Brain microvascular endothelial cell (primary cell): Measurements from ENCODE around the gene FBXW12.

Experiments
- DNase-seq: peaks from one replicate; pipeline ENCODE4 v3.0.0-alpha.2; 2020
- H3K27ac ChIP-seq: fragments of 250-450 bp; sonication (Bioruptor Pico); 2 replicates; pipeline ENCODE4 v1.5.1; 2020; ENCODE audit warnings: mild to moderate bottlenecking, moderate library complexity
- H3K27me3 ChIP-seq: fragments of 250-450 bp; sonication (Bioruptor Pico); replicated peaks from 2 replicates; pipeline ENCODE4 v1.5.1; 2020; ENCODE audit warnings: mild to moderate bottlenecking
- H3K36me3 ChIP-seq: fragments of 250-450 bp; sonication (Bioruptor Pico); replicated peaks from 2 replicates; pipeline ENCODE4 v1.5.1; 2020; ENCODE audit warnings: mild to moderate bottlenecking
- H3K4me3 ChIP-seq: 2 replicates; pipeline ENCODE4 v1.5.1; 2011; ENCODE audit warnings: low read depth, mild to moderate bottlenecking, control low read depth, low read length, moderate library complexity
- in situ Hi-C: cut with HindIII; loops from 2 replicates; pipeline ENCODE4 v1.10.0; 2017; ENCODE audit warnings: low sequenced_read_pairs, low pct_ligation_motif_present
- TF ChIP-seq, protein P1 (sequence below): IDR thresholded peaks from 2 replicates; pipeline ENCODE4 v1.5.1; 2011; ENCODE audit warnings: low read depth, mild to moderate bottlenecking, moderate library complexity, low read length, control low read depth, inconsistent platforms; ENCODE audit errors: missing control alignments

The FBXW12 gene

DNA sequence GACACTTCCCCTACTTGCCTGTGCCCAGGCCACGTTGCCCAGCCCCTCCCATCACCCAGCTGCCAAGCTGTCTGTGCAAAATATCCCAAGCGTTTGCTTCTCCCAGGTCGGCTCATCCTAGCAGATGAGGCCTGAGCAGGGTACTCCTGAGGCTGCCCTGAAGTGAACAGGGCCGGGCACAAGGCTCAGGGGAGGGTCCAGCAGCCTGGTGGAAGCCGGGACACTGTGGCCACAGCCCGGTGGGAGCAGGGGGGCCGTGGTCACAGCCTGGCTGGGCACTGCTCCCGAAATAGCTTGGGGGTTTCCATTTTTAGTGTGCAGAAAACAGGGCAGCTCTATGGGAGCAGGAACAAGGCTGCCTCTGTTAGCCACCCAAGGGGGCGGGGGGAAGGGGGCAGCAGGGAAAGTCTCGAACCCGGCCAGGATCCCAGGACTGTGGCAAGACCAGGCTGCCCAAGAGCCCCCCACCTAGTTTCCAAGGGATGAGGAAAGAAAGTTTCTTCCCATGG, 54.4 kb downstream of the FBXW12 start:
- no peak overlapping the region for H3K4me3 ChIP-seq

DNA sequence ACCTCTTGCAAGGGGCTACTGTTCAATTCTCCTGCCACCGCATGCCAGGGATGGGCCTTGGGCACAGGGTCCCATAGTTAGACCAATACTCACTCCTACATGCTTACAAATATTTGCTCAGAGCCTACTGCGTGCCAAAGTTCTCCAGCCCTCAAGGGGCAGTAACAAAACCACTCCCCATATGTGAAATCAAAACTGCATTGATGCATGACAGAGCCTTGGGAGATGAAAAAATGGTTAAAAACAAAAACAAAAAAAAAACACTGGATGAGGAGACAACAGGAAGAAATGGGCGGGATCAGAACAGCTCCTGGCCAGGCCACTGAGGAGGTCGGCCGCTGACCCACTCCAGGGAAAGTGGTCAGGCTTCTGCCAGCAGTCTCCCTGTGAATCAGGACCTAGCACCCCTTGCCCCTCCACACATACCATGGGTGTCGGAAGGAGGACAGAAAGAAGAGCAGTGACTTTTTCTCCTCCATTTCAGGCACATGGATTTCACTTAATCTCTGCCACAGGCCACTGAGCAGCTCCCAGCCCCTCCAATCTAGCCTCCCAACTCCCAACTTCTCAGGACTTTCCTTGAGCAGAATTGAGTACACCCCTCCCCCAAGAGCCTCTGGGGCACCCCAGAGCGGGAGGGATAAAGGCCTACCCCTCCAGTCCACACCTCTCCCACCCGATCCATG, 55.1 kb downstream of the FBXW12 start:
- no peak overlapping the region for H3K27ac ChIP-seq
- in situ Hi-C loops, result loop anchor here (25.0 kb wide), 1 partner anchor 165 kb away; no protein-coding TSS in a partner anchor

More for the DNA sequence above, 54.4 kb downstream of the FBXW12 start:
- no peaks in the 10 kb centered on the region for H3K27me3 ChIP-seq
- no peak for DNase-seq
- in situ Hi-C loops, result loop anchor here (25.0 kb wide), 1 partner anchor 164 kb away; no protein-coding TSS in a partner anchor
- peaks cover 2% of the 10 kb centered on the region for H3K36me3 ChIP-seq
- no peak overlapping the region for H3K27ac ChIP-seq
- TF ChIP-seq, protein P1, sequence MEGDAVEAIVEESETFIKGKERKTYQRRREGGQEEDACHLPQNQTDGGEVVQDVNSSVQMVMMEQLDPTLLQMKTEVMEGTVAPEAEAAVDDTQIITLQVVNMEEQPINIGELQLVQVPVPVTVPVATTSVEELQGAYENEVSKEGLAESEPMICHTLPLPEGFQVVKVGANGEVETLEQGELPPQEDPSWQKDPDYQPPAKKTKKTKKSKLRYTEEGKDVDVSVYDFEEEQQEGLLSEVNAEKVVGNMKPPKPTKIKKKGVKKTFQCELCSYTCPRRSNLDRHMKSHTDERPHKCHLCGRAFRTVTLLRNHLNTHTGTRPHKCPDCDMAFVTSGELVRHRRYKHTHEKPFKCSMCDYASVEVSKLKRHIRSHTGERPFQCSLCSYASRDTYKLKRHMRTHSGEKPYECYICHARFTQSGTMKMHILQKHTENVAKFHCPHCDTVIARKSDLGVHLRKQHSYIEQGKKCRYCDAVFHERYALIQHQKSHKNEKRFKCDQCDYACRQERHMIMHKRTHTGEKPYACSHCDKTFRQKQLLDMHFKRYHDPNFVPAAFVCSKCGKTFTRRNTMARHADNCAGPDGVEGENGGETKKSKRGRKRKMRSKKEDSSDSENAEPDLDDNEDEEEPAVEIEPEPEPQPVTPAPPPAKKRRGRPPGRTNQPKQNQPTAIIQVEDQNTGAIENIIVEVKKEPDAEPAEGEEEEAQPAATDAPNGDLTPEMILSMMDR, result no peak

GRCh38 chr3:48427630-48427962, 55.6 kb downstream of the FBXW12 start:
- Histone ChIP-seq H3K4me3 (no peak overlapping the region), H3K27ac (no peak overlapping the region)
- in situ Hi-C loops, result loop anchor here (25.0 kb wide), 1 partner anchor 165 kb away; no protein-coding TSS in a partner anchor

More for the DNA sequence above, 55.1 kb downstream of the FBXW12 start:
- TF ChIP-seq, protein P1, result no peak
- Histone ChIP-seq H3K4me3 (peak overlapping the region; percentile 5), H3K27me3 (no peaks in the 10 kb centered on the region), H3K36me3 (peaks cover 2% of the 10 kb centered on the region)
- no peak for DNase-seq

GRCh38 chr3:48428088-48428571, 56.1 kb downstream of the FBXW12 start:
- Histone ChIP-seq H3K36me3 (peaks cover 3% of the 10 kb centered on the region), H3K4me3 (peak overlapping the region; percentile 65), H3K27me3 (no peaks in the 10 kb centered on the region), H3K27ac (no peak overlapping the region)
- in situ Hi-C loops, result loop anchor here (25.0 kb wide), 1 partner anchor 166 kb away; no protein-coding TSS in a partner anchor
- TF ChIP-seq, protein P1, result no peak
- DNase-seq, result no peak

More at GRCh38 chr3:48427630-48427962, 55.6 kb downstream of the FBXW12 start:
- H3K36me3 ChIP-seq, result peaks cover 3% of the 10 kb centered on the region
- no peak for DNase-seq
- H3K27me3 ChIP-seq, result no peaks in the 10 kb centered on the region
- TF ChIP-seq, protein P1, result no peak

DNA sequence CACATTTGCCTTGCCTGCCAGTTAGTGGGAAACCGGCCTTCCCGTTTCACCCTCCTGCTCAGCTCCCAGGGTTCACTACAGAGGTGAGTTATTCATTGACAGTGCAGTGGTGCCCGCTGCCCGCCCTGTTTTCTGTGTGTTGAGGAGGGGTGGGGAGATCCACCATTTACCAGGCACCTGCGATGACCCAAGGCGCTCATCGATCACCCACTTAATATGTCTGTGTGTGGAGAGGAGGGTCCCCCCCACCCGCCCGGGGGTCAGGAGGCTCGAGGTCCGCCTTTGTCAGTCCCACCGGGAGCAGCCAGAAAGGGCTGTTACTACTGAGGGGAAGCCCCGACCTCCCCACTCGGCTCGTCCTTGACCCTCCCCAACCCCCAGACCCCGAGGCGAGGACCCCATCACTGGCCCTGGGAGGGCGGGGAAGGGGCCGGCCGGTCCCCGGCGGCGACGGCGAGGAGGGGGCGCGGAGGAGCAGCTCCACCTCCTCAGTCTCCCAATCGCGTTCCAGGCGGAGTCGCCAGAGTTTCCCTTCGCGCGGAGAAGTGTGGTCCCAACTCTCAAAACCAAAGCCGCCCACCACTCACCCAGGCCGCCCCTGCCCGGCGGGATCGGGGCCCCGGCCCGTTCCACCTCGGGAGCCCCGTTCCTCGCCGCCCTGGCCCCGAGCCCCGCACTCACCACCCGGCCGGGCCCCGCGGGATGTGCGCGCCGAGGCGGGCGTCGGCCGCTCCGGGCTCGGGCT, 56.7 kb downstream of the FBXW12 start:
- in situ Hi-C loops, result loop anchor here (25.0 kb wide), 1 partner anchor 166 kb away; no protein-coding TSS in a partner anchor
- Histone ChIP-seq H3K27ac (no peak overlapping the region), H3K27me3 (no peaks in the 10 kb centered on the region), H3K36me3 (peaks cover 2% of the 10 kb centered on the region), H3K4me3 (peak overlapping the region; percentile 65)
- TF ChIP-seq, protein P1, result no peak
- DNase-seq, result no peak
